Kidney (tissue), 14 donors: ENCODE results near the gene USP24. TPM values are rescaled to one million over a fixed set of nuclear protein-coding genes. Genes with fewer than 3 reads are reported as not detected.

ENCODE experiments used
- DNase-seq, 5 donors: peaks; one replicate each; pipeline ENCODE4 v3.0.0-alpha.2; 2013 to 2020
- FAIRE-seq: peaks from 2 replicates; lab custom pipeline; 2012; peaks lifted over from hg19 to GRCh38; lab: Jason Lieb, UNC
- H3K27ac ChIP-seq, 2 donors: one replicate each; pipeline ENCODE4 v1.7.0; 2013; ENCODE audit warnings: low read depth in 2 of 2, low read length in 2 of 2, inconsistent platforms in 1 of 2
- H3K27me3 ChIP-seq: one replicate; pipeline ENCODE4 v1.7.1; 2013; ENCODE audit warnings: low read length, inconsistent platforms; ENCODE audit not compliant: control insufficient read depth, insufficient read depth
- H3K36me3 ChIP-seq, 3 donors: one replicate each; pipeline versions ENCODE4 v1.7.0 to v1.7.1; 2013; ENCODE audit warnings: low read length in 3 of 3, control low read depth in 1 of 3, inconsistent platforms in 1 of 3; ENCODE audit not compliant: insufficient read depth in 3 of 3, control insufficient read depth in 2 of 3
- H3K4me1 ChIP-seq, 3 donors: one replicate each; pipeline versions ENCODE4 v1.7.0 to v1.7.1; 2013; ENCODE audit warnings: low read length in 3 of 3, inconsistent platforms in 1 of 3, low read depth in 1 of 3; ENCODE audit not compliant: control insufficient read depth in 2 of 3, insufficient read depth in 2 of 3
- H3K4me3 ChIP-seq, 3 donors: one replicate each; pipeline versions ENCODE4 v1.7.0 to v1.8.1; 2013; ENCODE audit warnings: low read length in 3 of 3, control low read depth in 1 of 3, inconsistent platforms in 1 of 3
- H3K9ac ChIP-seq, 3 donors: one replicate each; pipeline versions ENCODE4 v1.7.0 to v1.7.1; 2013; ENCODE audit warnings: low read length in 3 of 3, control low read depth in 1 of 3, inconsistent platforms in 1 of 3
- H3K9me3 ChIP-seq, 3 donors: one replicate each; pipeline versions ENCODE4 v1.7.0 to v1.7.1; 2013; ENCODE audit warnings: low read length in 3 of 3, control low read depth in 1 of 3, inconsistent platforms in 1 of 3; ENCODE audit not compliant: control insufficient read depth in 2 of 3, insufficient read depth in 1 of 3
- intact Hi-C: fragments of 100-400 bp; cut with DNase I; formaldehyde crosslinking; loops from one replicate; pipeline ENCODE4 v1.11.1; 2022
- polyA plus RNA-seq: library from polyadenylated mRNA; stranded (reverse); fragments of 350-450 nt; fragmentation: Illumina TruSeq; extraction: RNeasy Lipid Tissue Mini Kit (QIAGEN cat#74804); gene quantifications from one replicate; pipeline ENCODE4 v1.2.3, GENCODE V29; 2014; ENCODE audit warnings: low read depth, low replicate concordance; ENCODE audit not compliant: insufficient read depth
- total RNA-seq: library from RNA; stranded (reverse); fragmentation: NEBNext Ultra II Directional; extraction: Animal tissue kit (Norgen Biotek cat#: 25700); gene quantifications from one replicate; pipeline ENCODE4 v1.2.1, GENCODE V29; 2021
- TF ChIP-seq, protein P1 (sequence below): IDR thresholded peaks from 3 replicates; pipeline ENCODE4 v1.5.1; 2012; ENCODE audit warnings: mild to moderate bottlenecking, moderate library complexity, borderline replicate concordance; ENCODE audit not compliant: insufficient read depth; ENCODE audit errors: extremely low read depth
- donor health status: control.
- donor health status: control.
- donor health status: control.
- donor health status: control.
- donor health status: control.
- donor health status: DM: yes; HTN: yes; CAD: no.
- donor health status: Normal renal cell carcinoma (clear cell type).

The USP24 gene
- total and polyA plus RNA-seq, 2 donors from 2014 or later, result 10.1 to 49.2 TPM

DNA sequence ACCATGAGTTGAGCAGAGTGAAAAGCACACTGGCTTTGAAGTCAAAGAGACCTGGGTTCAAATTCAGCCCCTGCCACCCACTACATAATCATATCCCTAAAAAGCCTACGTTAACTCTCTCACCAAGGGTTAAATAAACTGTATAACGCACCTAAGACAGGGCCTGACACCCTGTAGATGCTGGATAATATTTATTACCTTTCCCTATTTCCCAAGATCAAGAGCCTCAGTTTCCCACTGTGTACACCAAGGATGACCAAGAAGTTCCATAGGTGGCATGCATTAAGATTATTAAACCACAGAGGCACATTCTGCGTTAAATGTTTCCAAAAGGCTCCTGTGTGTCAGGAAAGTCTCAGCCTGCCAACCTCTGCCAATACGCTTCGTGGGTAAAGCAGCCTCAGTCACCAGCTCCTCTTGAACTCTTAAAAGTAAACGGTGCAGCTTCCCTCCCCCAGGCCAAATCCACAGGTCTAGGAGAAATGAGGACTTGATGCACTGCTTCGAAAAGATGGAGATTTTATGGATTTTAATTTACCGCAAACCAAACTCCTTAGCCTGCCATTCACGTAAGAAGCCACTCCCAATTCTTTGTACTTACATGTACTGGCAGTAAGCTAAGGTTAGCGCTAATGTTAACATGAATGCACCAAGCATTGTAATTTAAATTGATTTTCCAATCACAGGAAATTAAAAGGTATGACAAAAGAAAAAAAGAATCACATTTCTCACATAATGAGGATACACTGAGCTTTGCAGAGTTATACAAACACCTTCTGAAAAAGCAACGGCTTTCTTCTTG lies 2.6 kb downstream of the USP24 start:
- no peaks in the 10 kb centered on the region for H3K9me3 ChIP-seq
- H3K27me3 ChIP-seq, result no peaks in the 10 kb centered on the region
- DNase-seq, result no peak
- intact Hi-C loops, result no loop called here
- peaks cover 0 to 12% (median 5%) of the 10 kb centered on the region in 3 donors for H3K4me1 ChIP-seq
- H3K27ac ChIP-seq, result peak overlapping the region; percentile 23 to 57
- TF ChIP-seq, protein P1, sequence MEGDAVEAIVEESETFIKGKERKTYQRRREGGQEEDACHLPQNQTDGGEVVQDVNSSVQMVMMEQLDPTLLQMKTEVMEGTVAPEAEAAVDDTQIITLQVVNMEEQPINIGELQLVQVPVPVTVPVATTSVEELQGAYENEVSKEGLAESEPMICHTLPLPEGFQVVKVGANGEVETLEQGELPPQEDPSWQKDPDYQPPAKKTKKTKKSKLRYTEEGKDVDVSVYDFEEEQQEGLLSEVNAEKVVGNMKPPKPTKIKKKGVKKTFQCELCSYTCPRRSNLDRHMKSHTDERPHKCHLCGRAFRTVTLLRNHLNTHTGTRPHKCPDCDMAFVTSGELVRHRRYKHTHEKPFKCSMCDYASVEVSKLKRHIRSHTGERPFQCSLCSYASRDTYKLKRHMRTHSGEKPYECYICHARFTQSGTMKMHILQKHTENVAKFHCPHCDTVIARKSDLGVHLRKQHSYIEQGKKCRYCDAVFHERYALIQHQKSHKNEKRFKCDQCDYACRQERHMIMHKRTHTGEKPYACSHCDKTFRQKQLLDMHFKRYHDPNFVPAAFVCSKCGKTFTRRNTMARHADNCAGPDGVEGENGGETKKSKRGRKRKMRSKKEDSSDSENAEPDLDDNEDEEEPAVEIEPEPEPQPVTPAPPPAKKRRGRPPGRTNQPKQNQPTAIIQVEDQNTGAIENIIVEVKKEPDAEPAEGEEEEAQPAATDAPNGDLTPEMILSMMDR, result no peak
- H3K4me3 ChIP-seq, result peak overlapping the region in 2 of 3 donors; percentile 75 to 87
- H3K9ac ChIP-seq, result peak overlapping the region in 1 of 3 donors; percentile 82
- H3K36me3 ChIP-seq, result no peaks in the 10 kb centered on the region
- no peak for FAIRE-seq

GRCh38 chr1:55211863-55212262 lies 3.3 kb downstream of the USP24 start:
- FAIRE-seq, result no peak
- TF ChIP-seq, protein P1, result no peak
- no peak for DNase-seq
- no peaks in the 10 kb centered on the region for H3K36me3 ChIP-seq
- H3K27me3 ChIP-seq, result no peaks in the 10 kb centered on the region
- intact Hi-C loops, result no loop called here
- peak overlapping the region in 1 of 3 donors; percentile 82 for H3K9ac ChIP-seq
- H3K4me3 ChIP-seq, result peak overlapping the region in 2 of 3 donors; percentile 75 to 87
- no peaks in the 10 kb centered on the region for H3K9me3 ChIP-seq
- H3K4me1 ChIP-seq, result peaks cover 0 to 12% (median 5%) of the 10 kb centered on the region in 3 donors
- peak overlapping the region; percentile 12 to 23 for H3K27ac ChIP-seq

GRCh38 chr1:55210990-55211801 lies 4.0 kb downstream of the USP24 start:
- FAIRE-seq (no peak), DNase-seq (peak in 1 of 5 donors; percentile 34)
- H3K9me3 ChIP-seq, result no peaks in the 10 kb centered on the region
- intact Hi-C loops, result no loop called here
- H3K27ac ChIP-seq, result peak overlapping the region; percentile 37 to 39
- no peaks in the 10 kb centered on the region for H3K27me3 ChIP-seq
- H3K4me1 ChIP-seq, result peaks cover 0 to 12% (median 5%) of the 10 kb centered on the region in 3 donors
- H3K9ac ChIP-seq, result peak overlapping the region in 1 of 3 donors; percentile 8
- H3K4me3 ChIP-seq, result peak overlapping the region in 1 of 3 donors; percentile 6
- no peaks in the 10 kb centered on the region for H3K36me3 ChIP-seq
- TF ChIP-seq, protein P1, result no peak
